ENCODE data around the gene TMEM151B.

DNA sequence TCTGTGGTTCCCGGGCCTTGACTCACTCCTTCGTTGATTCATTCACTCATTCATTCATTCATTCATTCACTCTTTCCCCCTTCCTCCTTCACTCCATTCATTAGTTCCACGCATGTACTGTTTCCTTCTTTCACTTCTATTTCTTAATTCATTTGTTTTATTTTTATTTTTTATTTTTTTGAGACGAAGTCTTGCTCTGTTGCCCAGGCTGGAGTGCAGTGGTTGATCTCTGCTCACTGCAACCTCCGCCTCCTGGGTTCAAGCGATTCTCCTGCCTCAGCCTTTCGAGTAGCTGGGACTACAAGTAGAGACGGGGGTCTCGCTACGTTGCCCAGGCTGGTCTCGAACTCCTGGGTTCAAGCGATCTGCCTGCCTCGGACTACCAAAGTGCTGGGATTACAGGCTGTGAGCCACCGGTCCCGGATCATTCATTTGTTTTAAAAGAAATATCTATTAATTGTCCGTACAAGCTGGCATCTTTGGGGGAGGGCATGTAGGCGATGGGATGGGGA is 4.5 kb upstream of the TMEM151B start:
- TF ChIP-seq, protein P1, sequence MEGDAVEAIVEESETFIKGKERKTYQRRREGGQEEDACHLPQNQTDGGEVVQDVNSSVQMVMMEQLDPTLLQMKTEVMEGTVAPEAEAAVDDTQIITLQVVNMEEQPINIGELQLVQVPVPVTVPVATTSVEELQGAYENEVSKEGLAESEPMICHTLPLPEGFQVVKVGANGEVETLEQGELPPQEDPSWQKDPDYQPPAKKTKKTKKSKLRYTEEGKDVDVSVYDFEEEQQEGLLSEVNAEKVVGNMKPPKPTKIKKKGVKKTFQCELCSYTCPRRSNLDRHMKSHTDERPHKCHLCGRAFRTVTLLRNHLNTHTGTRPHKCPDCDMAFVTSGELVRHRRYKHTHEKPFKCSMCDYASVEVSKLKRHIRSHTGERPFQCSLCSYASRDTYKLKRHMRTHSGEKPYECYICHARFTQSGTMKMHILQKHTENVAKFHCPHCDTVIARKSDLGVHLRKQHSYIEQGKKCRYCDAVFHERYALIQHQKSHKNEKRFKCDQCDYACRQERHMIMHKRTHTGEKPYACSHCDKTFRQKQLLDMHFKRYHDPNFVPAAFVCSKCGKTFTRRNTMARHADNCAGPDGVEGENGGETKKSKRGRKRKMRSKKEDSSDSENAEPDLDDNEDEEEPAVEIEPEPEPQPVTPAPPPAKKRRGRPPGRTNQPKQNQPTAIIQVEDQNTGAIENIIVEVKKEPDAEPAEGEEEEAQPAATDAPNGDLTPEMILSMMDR (IDR thresholded peaks at IDR 0.05; ENCODE audit: low read depth, low read length): no peak
- no peak for TF ChIP-seq POLR2A (IDR thresholded peaks at IDR 0.05; ENCODE audit: extremely low read depth, insufficient read length)

All from NB4 (cell line).